Dermis microvascular lymphatic vessel endothelial cell (primary cell): ENCODE measurements around the gene SMG5. TPM values are rescaled to one million over a fixed set of nuclear protein-coding genes. Genes with fewer than 3 reads are reported as not detected.

ENCODE experiments used
- DNase-seq, 2 donors: peaks; one replicate each; pipeline versions ENCODE4 v3.0.0 to v3.0.0-alpha.2; 2010; ENCODE audit warnings: low read depth in 2 of 2
- total RNA-seq: library from RNA; depleted of rRNA; stranded (reverse); fragments of >200 nt; gene quantifications from 2 replicates; pipeline ENCODE4 v1.2.1, GENCODE V29; 2014

Gene SMG5
- total RNA-seq, 1 donor from 2014 or later = 36.6 TPM

- peak; percentile 92 to 97 for DNase-seq
Measured at GRCh38 chr1:156212833-156213643, 69.6 kb downstream of the SMG5 start, which contains the start of gene PMF1. Gene PMF1 (plus strand): TSS chr1:156213007. CDS start chr1:156213016, 9 bp downstream.

GRCh38 chr1:156212130-156212529, 70.5 kb downstream of the SMG5 start:
- no peak for DNase-seq

GRCh38 chr1:156211243-156211642, 71.4 kb downstream of the SMG5 start:
- DNase-seq = no peak

GRCh38 chr1:156204686-156205085, 77.9 kb downstream of the SMG5 start:
- no peak for DNase-seq

- DNase-seq = no peak
Measured at GRCh38 chr1:156203331-156203730, 79.3 kb downstream of the SMG5 start.

GRCh38 chr1:156200044-156200443, 82.6 kb downstream of the SMG5 start:
- no peak for DNase-seq

Other genes with a start within 250 kb of the SMG5 start
- 13.1 and 14.3 TPM in 2 replicates for gene UBQLN4, start 229.0 kb downstream of the SMG5 start, total RNA-seq
- 83.2 and 89.3 TPM in 2 replicates for gene LAMTOR2, start 228.0 kb downstream of the SMG5 start, total RNA-seq
- not detected in 2 replicates for gene RAB25, start 221.7 kb downstream of the SMG5 start, total RNA-seq
- gene MEX3A, start 200.4 kb downstream of the SMG5 start, total RNA-seq = 3.6 and 7.0 TPM in 2 replicates
- 402 and 626 TPM in 2 replicates for gene LMNA, start 168.1 kb downstream of the SMG5 start, total RNA-seq
- 0.39 and 0.51 TPM in 2 replicates for gene SEMA4A, start 129.2 kb downstream of the SMG5 start, total RNA-seq
- gene SLC25A44, start 88.7 kb downstream of the SMG5 start, total RNA-seq = 9.0 and 15.6 TPM in 2 replicates
- gene PMF1, start 69.8 kb downstream of the SMG5 start, total RNA-seq = 52.0 and 70.2 TPM in 2 replicates
- gene BGLAP, start 40.6 kb downstream of the SMG5 start, total RNA-seq = 0.26 and 0.63 TPM in 2 replicates
- 0.38 and 0.39 TPM in 2 replicates for gene PAQR6, start 34.8 kb downstream of the SMG5 start, total RNA-seq
- 0.51 and 0.90 TPM in 2 replicates for gene TMEM79, start 1.5 kb upstream of the SMG5 start, total RNA-seq
- 52.4 and 80.7 TPM in 2 replicates for gene GLMP, start 12.9 kb upstream of the SMG5 start, total RNA-seq
- 0.13 TPM in 2 replicates for gene VHLL, start 16.5 kb upstream of the SMG5 start, total RNA-seq
- 495 and 559 TPM in 2 replicates for gene CCT3, start 55.5 kb upstream of the SMG5 start, total RNA-seq
- not detected in 2 replicates for gene TSACC, start 55.7 kb upstream of the SMG5 start, total RNA-seq
- not detected in 2 replicates for gene RHBG, start 86.4 kb upstream of the SMG5 start, total RNA-seq
- 4.1 and 9.4 TPM in 2 replicates for gene MEF2D, start 217.9 kb upstream of the SMG5 start, total RNA-seq